HL-60 (cell line): ENCODE data around the gene GRIN1.

Experiments
- DNase-seq, 2 experiments: peaks; one replicate each; pipeline ENCODE4 v3.0.0-alpha.2; 2010 to 2020; ENCODE audit warnings: low read depth in 1 of 2, low spot score in 1 of 2
- H3K27ac ChIP-seq: fragments of 250-450 bp; sonication (Bioruptor Pico); replicated peaks from 2 replicates; pipeline ENCODE4 v1.5.1; 2020; ENCODE audit warnings: mild to moderate bottlenecking, moderate library complexity
- H3K27me3 ChIP-seq: fragments of 250-450 bp; sonication (Bioruptor Pico); 2 replicates; pipeline ENCODE4 v1.5.1; 2021; ENCODE audit warnings: mild to moderate bottlenecking, moderate library complexity; ENCODE audit not compliant: insufficient read depth, poor library complexity, severe bottlenecking
- H3K4me3 ChIP-seq: replicated peaks from 2 replicates; pipeline ENCODE4 v1.5.1; 2011; ENCODE audit warnings: mild to moderate bottlenecking, control low read depth, low read length; ENCODE audit not compliant: insufficient read depth
- GABPA ChIP-seq: IDR thresholded peaks from 2 replicates; pipeline ENCODE4 v1.6.1; 2012; ENCODE audit warnings: low read depth
- POLR2AphosphoS5 ChIP-seq: IDR thresholded peaks from 2 replicates; pipeline ENCODE4 v1.6.1; 2012; ENCODE audit warnings: low read depth
- SPI1 ChIP-seq: IDR thresholded peaks from 2 replicates; pipeline ENCODE4 v1.6.1; 2012; ENCODE audit warnings: low read depth, mild to moderate bottlenecking, borderline replicate concordance
- TF ChIP-seq, protein P1 (sequence below): IDR thresholded peaks from 2 replicates; pipeline ENCODE4 v1.6.1; 2012; ENCODE audit warnings: low read depth; ENCODE audit not compliant: insufficient replicate concordance
- TF ChIP-seq, protein P2 (sequence below): IDR thresholded peaks from one replicate; pipeline ENCODE4 v1.5.1; 2011; ENCODE audit warnings: low read length, control low read depth, inconsistent platforms; ENCODE audit not compliant: insufficient read depth

The GRIN1 gene

DNA sequence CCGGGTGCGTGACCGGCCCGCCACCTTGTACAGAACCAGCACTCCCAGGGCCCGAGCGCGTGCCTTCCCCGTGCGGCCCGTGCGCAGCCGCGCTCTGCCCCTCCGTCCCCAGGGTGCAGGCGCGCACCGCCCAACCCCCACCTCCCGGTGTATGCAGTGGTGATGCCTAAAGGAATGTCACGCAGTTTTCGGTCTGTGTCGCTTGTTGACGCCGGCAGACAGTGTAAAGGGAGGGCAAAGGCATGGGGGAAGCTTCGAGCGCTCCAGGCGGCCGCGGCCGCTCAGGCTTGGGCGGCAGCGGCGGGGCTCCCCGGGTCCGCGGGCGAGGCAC is 29.6 kb downstream of the GRIN1 start:
- Histone ChIP-seq H3K27ac (no peak overlapping the region), H3K27me3 (peaks cover 27% of the 10 kb centered on the region), H3K4me3 (peak overlapping the region; percentile 28)
- TF ChIP-seq GABPA (no peak), SPI1 (no peak), POLR2AphosphoS5 (no peak; the same call in 1 of the 2 replicates)
- DNase-seq: peak in 1 of 2 experiments; percentile 10

DNA sequence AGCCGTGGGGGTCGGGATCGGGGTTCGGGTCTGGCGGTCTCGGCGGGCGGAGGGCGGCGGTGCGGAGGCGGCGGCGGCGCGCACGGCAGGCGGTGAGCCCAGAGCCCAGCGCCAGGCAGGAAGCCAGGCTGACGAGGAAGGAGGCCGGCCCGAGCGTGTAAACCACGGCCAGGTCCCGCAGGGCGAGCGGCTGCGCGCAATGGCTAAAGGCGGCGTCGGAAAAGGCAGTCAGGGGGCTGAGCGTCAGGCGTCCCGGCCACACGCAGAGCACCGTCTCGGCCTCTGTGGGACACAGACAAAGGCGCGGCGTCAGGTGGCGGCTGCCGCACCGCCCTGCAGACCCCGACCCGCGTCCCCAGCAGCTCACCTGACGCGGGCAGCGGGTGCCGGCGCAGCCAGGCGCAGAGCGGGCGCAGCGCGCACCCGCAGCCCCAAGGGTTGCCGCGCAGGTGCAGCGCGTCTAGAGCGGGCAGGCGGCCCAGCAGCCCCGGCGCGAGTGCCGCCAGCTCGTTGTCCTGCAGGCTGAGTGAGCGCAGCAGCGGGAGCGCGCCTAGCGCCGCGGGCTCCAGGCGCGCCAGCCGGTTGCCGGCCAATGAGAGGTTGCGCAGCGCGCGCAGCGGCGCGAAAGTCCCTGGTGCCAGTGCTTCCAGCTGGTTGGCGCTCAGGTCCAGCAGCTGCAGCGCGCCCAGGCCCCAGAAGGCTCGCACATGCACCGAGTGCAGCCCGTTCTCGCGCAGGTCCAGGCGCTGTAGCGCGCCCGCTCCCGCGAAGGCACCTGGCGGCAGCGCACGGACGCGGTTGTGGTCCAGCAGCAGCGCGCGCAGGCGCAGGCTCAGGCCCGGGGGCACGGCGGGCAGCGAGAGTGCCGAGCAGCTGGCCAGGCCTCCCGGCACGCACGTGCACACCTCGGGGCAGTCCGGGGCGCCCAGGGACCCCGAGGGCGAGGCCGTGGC is 30.2 kb downstream of the GRIN1 start:
- peaks cover 20% of the 10 kb centered on the region for H3K27me3 ChIP-seq
- H3K4me3 ChIP-seq: peak overlapping the region; percentile 40
- peak; percentile 55 to 79 for DNase-seq
- TF ChIP-seq, protein P1, sequence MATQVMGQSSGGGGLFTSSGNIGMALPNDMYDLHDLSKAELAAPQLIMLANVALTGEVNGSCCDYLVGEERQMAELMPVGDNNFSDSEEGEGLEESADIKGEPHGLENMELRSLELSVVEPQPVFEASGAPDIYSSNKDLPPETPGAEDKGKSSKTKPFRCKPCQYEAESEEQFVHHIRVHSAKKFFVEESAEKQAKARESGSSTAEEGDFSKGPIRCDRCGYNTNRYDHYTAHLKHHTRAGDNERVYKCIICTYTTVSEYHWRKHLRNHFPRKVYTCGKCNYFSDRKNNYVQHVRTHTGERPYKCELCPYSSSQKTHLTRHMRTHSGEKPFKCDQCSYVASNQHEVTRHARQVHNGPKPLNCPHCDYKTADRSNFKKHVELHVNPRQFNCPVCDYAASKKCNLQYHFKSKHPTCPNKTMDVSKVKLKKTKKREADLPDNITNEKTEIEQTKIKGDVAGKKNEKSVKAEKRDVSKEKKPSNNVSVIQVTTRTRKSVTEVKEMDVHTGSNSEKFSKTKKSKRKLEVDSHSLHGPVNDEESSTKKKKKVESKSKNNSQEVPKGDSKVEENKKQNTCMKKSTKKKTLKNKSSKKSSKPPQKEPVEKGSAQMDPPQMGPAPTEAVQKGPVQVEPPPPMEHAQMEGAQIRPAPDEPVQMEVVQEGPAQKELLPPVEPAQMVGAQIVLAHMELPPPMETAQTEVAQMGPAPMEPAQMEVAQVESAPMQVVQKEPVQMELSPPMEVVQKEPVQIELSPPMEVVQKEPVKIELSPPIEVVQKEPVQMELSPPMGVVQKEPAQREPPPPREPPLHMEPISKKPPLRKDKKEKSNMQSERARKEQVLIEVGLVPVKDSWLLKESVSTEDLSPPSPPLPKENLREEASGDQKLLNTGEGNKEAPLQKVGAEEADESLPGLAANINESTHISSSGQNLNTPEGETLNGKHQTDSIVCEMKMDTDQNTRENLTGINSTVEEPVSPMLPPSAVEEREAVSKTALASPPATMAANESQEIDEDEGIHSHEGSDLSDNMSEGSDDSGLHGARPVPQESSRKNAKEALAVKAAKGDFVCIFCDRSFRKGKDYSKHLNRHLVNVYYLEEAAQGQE: no peak
- TF ChIP-seq, protein P2, sequence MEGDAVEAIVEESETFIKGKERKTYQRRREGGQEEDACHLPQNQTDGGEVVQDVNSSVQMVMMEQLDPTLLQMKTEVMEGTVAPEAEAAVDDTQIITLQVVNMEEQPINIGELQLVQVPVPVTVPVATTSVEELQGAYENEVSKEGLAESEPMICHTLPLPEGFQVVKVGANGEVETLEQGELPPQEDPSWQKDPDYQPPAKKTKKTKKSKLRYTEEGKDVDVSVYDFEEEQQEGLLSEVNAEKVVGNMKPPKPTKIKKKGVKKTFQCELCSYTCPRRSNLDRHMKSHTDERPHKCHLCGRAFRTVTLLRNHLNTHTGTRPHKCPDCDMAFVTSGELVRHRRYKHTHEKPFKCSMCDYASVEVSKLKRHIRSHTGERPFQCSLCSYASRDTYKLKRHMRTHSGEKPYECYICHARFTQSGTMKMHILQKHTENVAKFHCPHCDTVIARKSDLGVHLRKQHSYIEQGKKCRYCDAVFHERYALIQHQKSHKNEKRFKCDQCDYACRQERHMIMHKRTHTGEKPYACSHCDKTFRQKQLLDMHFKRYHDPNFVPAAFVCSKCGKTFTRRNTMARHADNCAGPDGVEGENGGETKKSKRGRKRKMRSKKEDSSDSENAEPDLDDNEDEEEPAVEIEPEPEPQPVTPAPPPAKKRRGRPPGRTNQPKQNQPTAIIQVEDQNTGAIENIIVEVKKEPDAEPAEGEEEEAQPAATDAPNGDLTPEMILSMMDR: no peak
- no peak for TF ChIP-seq POLR2AphosphoS5
- no peak for TF ChIP-seq SPI1
- TF ChIP-seq GABPA: no peak
- H3K27ac ChIP-seq: no peak overlapping the region

DNA sequence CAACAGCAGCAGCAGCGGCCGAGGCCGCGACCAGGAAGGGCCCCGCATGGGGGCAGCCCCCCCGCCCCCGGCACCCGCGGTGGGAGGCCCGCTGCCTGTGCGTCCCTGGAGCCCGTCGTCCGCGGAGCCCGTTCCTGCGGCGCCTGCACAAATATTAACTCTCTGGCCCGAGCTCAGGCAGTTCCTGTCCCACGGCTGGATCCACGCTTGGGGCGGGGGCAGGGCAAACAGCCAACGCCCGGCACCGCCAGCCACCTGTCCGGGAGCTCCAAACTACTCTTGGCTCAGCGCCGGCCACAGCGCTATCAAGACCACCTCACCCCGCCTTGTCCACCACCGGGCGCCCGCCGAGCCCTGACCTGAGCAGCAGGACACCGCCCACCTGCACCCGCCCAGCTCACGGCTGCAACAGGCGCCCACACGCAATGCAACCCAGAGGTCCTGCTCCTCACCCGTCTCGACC is 31.0 kb downstream of the GRIN1 start, which contains the start of gene LRRC26:
Gene LRRC26 (minus strand): TSS at position 156 of the 463 bp plus-strand sequence. CDS start 108 bp downstream, at position 48.
- peak within 1 kb of the TSS; percentile 40 for H3K4me3 ChIP-seq
- DNase-seq: no peak
- no peak within 1 kb of the TSS for H3K27ac ChIP-seq
- TF ChIP-seq POLR2AphosphoS5 (no peak), GABPA (no peak), SPI1 (no peak)
- TF ChIP-seq, protein P2: no peak
- TF ChIP-seq, protein P1: no peak
- peaks cover 15% of the 10 kb centered on the region for H3K27me3 ChIP-seq

DNA sequence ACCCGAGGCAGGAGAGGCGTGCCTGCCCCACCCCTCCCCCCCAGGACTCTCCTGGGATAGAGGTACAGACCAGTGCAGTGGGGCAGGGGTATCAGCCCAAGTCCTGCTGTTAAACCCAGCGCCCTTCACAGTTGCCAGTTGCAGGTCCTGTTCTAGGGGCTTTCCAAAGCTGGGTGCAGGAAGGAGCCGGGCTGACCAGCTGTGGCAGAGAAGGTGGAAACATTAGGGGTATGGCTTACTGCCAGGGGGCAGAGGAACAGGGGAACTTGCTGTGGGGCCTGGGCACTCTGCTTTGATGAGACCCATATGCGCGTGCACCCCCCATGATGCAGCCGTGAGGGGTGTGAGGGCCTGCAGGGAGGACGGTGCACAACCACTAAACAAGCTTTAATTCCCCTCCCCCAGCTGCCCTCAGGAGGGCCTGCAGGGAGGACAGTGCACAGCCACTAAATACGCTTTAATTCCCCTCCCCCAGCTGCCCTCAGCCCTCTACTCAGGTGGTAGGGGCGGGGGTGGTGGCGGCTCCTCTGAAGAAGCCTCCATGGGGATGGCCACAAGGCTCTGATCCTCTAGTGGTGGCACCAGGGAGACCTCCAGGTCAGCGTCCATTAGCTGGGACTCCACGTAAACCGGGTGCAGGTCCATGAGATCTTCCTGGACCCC is 31.7 kb downstream of the GRIN1 start:
- TF ChIP-seq, protein P2: no peak
- no peak for TF ChIP-seq SPI1
- TF ChIP-seq POLR2AphosphoS5: no peak
- TF ChIP-seq GABPA: no peak
- TF ChIP-seq, protein P1: no peak
- no peak for DNase-seq
- H3K27ac ChIP-seq: no peak overlapping the region
- no peak overlapping the region for H3K4me3 ChIP-seq
- peaks cover 14% of the 10 kb centered on the region for H3K27me3 ChIP-seq
